Measurements from ENCODE around the gene PDSS1. TPM values are rescaled to one million over a fixed set of nuclear protein-coding genes. Genes with fewer than 3 reads are reported as not detected.
"Not testable (repeated sequence)": the region's sequence is repeated elsewhere in the genome, so short reads cannot be mapped to it uniquely, and the experiment has no call there.

PDSS1 gene
- polyA plus RNA-seq, 1 donor from 2014 or later, result 13.0 TPM

DNA sequence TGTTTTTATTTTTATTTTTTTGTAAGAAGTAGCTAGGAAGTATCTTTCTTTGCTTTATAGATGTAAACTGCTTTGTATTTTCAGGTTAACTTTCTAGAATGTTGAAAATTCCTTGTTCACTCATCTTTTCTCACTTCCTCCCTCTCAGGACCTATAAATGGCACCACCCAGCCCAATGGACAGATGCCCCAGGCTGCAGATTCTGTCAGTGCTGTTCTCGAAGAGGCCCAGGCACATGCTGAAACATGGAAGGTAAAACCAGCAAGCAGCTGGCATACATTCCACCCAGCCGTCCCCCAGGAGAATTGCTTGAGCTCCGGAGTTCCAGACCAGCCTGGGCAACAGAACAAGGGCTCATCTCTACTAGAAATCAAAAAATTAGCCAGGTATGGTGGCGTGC, 47.1 kb upstream of the PDSS1 start:
- Histone ChIP-seq H3K4me3 (ENCODE audit: low read length) (no peak overlapping the region), H4K20me1 (ENCODE audit: insufficient read depth) (no peaks in the 10 kb centered on the region), H3K9me2 (ENCODE audit: insufficient read depth, low read length) (no peaks in the 10 kb centered on the region), H3K27me3 (ENCODE audit: insufficient read depth, low read depth, low read length) (no peaks in the 10 kb centered on the region), H3K27ac (ENCODE audit: low read length) (no peak overlapping the region), H3K9ac (ENCODE audit: low read length) (no peak overlapping the region), H3K79me2 (replicated peaks; ENCODE audit: insufficient read depth, low read length) (no peaks in the 10 kb centered on the region), H3K36me3 (ENCODE audit: insufficient read depth, low read length) (no peaks in the 10 kb centered on the region), H3F3A (ENCODE audit: insufficient read depth, low read length, poor library complexity, severe bottlenecking) (no peaks in the 10 kb centered on the region), H3K9me3 (ENCODE audit: low read length) (no peaks in the 10 kb centered on the region), H3K4me2 (ENCODE audit: low read length) (no peak overlapping the region), H2AFZ (ENCODE audit: low read depth, low read length) (no peak overlapping the region)
- TF ChIP-seq, protein P1, sequence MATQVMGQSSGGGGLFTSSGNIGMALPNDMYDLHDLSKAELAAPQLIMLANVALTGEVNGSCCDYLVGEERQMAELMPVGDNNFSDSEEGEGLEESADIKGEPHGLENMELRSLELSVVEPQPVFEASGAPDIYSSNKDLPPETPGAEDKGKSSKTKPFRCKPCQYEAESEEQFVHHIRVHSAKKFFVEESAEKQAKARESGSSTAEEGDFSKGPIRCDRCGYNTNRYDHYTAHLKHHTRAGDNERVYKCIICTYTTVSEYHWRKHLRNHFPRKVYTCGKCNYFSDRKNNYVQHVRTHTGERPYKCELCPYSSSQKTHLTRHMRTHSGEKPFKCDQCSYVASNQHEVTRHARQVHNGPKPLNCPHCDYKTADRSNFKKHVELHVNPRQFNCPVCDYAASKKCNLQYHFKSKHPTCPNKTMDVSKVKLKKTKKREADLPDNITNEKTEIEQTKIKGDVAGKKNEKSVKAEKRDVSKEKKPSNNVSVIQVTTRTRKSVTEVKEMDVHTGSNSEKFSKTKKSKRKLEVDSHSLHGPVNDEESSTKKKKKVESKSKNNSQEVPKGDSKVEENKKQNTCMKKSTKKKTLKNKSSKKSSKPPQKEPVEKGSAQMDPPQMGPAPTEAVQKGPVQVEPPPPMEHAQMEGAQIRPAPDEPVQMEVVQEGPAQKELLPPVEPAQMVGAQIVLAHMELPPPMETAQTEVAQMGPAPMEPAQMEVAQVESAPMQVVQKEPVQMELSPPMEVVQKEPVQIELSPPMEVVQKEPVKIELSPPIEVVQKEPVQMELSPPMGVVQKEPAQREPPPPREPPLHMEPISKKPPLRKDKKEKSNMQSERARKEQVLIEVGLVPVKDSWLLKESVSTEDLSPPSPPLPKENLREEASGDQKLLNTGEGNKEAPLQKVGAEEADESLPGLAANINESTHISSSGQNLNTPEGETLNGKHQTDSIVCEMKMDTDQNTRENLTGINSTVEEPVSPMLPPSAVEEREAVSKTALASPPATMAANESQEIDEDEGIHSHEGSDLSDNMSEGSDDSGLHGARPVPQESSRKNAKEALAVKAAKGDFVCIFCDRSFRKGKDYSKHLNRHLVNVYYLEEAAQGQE (IDR thresholded peaks at IDR 0.05; ENCODE audit: borderline replicate concordance), result no peak
- no peak for TF ChIP-seq EP300 (conservative IDR thresholded peaks at IDR 0.05; ENCODE audit: poor library complexity, severe bottlenecking)
- no peak for TF ChIP-seq TAF1 (IDR thresholded peaks at IDR 0.05; ENCODE audit: low read depth)
- TF ChIP-seq POLR2AphosphoS5 (IDR thresholded peaks at IDR 0.05), result no peak
- TF ChIP-seq RAD21 (conservative IDR thresholded peaks at IDR 0.05), result no peak
- no peak for TF ChIP-seq SMC3 (conservative IDR thresholded peaks at IDR 0.05; ENCODE audit: poor library complexity)
- TF ChIP-seq, protein P2, sequence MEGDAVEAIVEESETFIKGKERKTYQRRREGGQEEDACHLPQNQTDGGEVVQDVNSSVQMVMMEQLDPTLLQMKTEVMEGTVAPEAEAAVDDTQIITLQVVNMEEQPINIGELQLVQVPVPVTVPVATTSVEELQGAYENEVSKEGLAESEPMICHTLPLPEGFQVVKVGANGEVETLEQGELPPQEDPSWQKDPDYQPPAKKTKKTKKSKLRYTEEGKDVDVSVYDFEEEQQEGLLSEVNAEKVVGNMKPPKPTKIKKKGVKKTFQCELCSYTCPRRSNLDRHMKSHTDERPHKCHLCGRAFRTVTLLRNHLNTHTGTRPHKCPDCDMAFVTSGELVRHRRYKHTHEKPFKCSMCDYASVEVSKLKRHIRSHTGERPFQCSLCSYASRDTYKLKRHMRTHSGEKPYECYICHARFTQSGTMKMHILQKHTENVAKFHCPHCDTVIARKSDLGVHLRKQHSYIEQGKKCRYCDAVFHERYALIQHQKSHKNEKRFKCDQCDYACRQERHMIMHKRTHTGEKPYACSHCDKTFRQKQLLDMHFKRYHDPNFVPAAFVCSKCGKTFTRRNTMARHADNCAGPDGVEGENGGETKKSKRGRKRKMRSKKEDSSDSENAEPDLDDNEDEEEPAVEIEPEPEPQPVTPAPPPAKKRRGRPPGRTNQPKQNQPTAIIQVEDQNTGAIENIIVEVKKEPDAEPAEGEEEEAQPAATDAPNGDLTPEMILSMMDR (IDR thresholded peaks at IDR 0.05; ENCODE audit: poor library complexity, severe bottlenecking), result no peak
- TF ChIP-seq MXI1 (conservative IDR thresholded peaks at IDR 0.05; ENCODE audit: poor library complexity, severe bottlenecking), result no peak
- TF ChIP-seq EZH2 (IDR thresholded peaks at IDR 0.05; ENCODE audit: borderline replicate concordance, insufficient read depth, low read length, poor library complexity, severe bottlenecking), result no peak

DNA sequence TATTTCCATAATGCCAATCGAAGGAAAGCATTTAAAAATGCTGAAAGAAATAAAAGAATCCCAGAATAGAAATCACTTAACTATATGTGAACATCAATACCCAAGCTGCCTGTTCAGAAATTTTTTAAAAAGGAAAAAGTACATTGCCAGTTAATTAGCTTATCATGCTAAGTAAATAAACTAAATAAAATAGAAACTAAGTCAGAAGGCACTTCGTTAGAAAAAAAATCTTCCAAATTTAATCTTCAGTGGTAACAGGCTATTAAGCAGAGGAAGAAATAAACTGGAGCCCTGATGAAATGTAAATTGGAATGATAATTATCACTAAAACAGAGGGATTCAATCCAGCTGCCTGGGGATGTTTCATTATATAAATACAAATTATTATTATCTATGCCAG, 46.0 kb upstream of the PDSS1 start:
- H3K27me3 ChIP-seq (ENCODE audit: insufficient read depth, low read depth, low read length); H3K9me3 ChIP-seq (ENCODE audit: low read length); H3K4me3 ChIP-seq (ENCODE audit: low read length); H3K79me2 ChIP-seq (replicated peaks; ENCODE audit: insufficient read depth, low read length); H3F3A ChIP-seq (ENCODE audit: insufficient read depth, low read length, poor library complexity, severe bottlenecking); H3K9ac ChIP-seq (ENCODE audit: low read length); H3K9me2 ChIP-seq (ENCODE audit: insufficient read depth, low read length); H3K27ac ChIP-seq (ENCODE audit: low read length); H2AFZ ChIP-seq (ENCODE audit: low read depth, low read length); H3K36me3 ChIP-seq (ENCODE audit: insufficient read depth, low read length); H4K20me1 ChIP-seq (ENCODE audit: insufficient read depth); H3K4me2 ChIP-seq (ENCODE audit: low read length): not testable (repeated sequence)

DNA sequence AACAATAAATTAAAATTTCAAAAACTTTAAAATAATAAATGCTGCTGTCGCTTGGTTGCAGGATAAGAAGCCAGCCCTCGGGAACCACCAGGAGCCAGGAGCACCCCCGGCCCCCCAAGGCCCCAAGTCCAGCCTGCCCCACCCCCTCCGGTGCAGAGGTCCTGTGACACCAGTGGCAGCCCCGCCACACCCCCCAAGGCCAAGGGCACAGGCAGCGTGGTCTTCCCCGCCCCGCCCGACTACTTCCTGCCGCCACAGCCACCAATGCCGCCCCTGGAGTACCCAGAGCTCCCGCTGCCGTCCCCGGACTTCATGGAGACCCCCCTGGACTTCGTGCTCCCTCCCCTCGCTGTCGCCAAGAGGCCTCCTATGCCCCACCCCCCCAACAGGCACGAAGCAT, 44.5 kb upstream of the PDSS1 start:
- Histone ChIP-seq H3K36me3 (ENCODE audit: insufficient read depth, low read length) (no peaks in the 10 kb centered on the region), H3K9me3 (ENCODE audit: low read length) (no peaks in the 10 kb centered on the region), H3K9ac (ENCODE audit: low read length) (no peak overlapping the region), H2AFZ (ENCODE audit: low read depth, low read length) (no peak overlapping the region), H3K9me2 (ENCODE audit: insufficient read depth, low read length) (no peaks in the 10 kb centered on the region), H4K20me1 (ENCODE audit: insufficient read depth) (no peaks in the 10 kb centered on the region), H3K27me3 (ENCODE audit: insufficient read depth, low read depth, low read length) (no peaks in the 10 kb centered on the region), H3K4me2 (ENCODE audit: low read length) (no peak overlapping the region), H3K4me3 (ENCODE audit: low read length) (no peak overlapping the region), H3F3A (ENCODE audit: insufficient read depth, low read length, poor library complexity, severe bottlenecking) (no peaks in the 10 kb centered on the region), H3K79me2 (replicated peaks; ENCODE audit: insufficient read depth, low read length) (no peaks in the 10 kb centered on the region), H3K27ac (ENCODE audit: low read length) (no peak overlapping the region)
- no peak for TF ChIP-seq EP300 (conservative IDR thresholded peaks at IDR 0.05; ENCODE audit: poor library complexity, severe bottlenecking)
- no peak for TF ChIP-seq RAD21 (conservative IDR thresholded peaks at IDR 0.05)
- TF ChIP-seq, protein P2 (IDR thresholded peaks at IDR 0.05; ENCODE audit: poor library complexity, severe bottlenecking), result no peak
- no peak for TF ChIP-seq SMC3 (conservative IDR thresholded peaks at IDR 0.05; ENCODE audit: poor library complexity)
- no peak for TF ChIP-seq TAF1 (IDR thresholded peaks at IDR 0.05; ENCODE audit: low read depth)
- TF ChIP-seq, protein P1 (IDR thresholded peaks at IDR 0.05; ENCODE audit: borderline replicate concordance), result no peak
- TF ChIP-seq MXI1 (conservative IDR thresholded peaks at IDR 0.05; ENCODE audit: poor library complexity, severe bottlenecking), result no peak
- TF ChIP-seq POLR2AphosphoS5 (IDR thresholded peaks at IDR 0.05), result no peak
- no peak for TF ChIP-seq EZH2 (IDR thresholded peaks at IDR 0.05; ENCODE audit: borderline replicate concordance, insufficient read depth, low read length, poor library complexity, severe bottlenecking)
